Fibroblast of mammary gland (primary cell): ENCODE measurements around the gene HOXB9.

Experiments used
- DNase-seq: peaks from one replicate; pipeline ENCODE4 v3.0.0-alpha.2; 2010; ENCODE audit warnings: low read depth
- H3K4me3 ChIP-seq: 2 replicates; pipeline ENCODE4 v1.5.1; 2011; ENCODE audit warnings: low read depth, mild to moderate bottlenecking, low read length, moderate library complexity; ENCODE audit not compliant: control insufficient read depth
- TF ChIP-seq, protein P1 (sequence below): conservative IDR thresholded peaks from 2 replicates; pipeline ENCODE4 v1.5.1; 2011; ENCODE audit warnings: low read depth, low read length, inconsistent platforms; ENCODE audit not compliant: control insufficient read depth, insufficient read depth

HOXB9 gene

DNA sequence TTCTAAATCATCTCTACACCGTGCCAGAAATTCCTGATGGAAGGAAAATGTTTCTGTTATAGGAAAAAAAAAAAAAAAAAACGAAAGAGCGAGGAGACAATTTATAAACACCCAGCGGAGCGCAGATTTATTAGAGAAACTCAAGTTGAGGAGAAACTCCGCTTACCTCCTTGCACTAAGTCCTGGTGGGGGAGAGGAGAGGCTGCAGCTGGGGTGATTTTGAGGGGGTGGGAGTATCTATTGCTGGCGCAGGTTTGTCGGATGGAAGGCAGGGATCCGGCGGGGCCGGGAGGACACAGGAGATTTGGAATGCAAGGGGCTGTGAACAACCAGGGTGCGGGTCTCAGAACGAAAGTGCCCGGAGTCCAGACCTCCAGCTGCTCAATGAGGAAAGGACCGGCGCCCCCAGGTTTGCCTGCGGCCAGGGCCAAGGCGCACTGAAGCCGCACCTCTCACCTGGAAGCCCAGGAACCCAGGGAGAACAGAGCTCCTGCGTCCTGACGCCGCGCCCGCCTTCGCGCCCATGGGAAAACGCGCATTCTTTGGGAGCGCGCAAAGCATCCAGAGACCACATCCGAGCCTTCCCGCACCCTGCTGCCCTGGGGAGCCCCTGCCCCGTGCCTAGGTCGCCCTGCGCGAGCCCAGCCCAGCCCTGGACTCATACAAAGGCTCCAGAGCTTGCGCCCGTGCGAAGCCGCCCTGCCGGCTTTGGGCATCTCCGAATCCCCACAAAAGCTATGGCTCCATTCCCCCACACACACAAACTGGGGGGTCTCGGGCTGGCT is 8.5 kb downstream of the HOXB9 start:
- no peak for DNase-seq
- TF ChIP-seq, protein P1, sequence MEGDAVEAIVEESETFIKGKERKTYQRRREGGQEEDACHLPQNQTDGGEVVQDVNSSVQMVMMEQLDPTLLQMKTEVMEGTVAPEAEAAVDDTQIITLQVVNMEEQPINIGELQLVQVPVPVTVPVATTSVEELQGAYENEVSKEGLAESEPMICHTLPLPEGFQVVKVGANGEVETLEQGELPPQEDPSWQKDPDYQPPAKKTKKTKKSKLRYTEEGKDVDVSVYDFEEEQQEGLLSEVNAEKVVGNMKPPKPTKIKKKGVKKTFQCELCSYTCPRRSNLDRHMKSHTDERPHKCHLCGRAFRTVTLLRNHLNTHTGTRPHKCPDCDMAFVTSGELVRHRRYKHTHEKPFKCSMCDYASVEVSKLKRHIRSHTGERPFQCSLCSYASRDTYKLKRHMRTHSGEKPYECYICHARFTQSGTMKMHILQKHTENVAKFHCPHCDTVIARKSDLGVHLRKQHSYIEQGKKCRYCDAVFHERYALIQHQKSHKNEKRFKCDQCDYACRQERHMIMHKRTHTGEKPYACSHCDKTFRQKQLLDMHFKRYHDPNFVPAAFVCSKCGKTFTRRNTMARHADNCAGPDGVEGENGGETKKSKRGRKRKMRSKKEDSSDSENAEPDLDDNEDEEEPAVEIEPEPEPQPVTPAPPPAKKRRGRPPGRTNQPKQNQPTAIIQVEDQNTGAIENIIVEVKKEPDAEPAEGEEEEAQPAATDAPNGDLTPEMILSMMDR, result no peak
- H3K4me3 ChIP-seq, result no peak overlapping the region

DNA sequence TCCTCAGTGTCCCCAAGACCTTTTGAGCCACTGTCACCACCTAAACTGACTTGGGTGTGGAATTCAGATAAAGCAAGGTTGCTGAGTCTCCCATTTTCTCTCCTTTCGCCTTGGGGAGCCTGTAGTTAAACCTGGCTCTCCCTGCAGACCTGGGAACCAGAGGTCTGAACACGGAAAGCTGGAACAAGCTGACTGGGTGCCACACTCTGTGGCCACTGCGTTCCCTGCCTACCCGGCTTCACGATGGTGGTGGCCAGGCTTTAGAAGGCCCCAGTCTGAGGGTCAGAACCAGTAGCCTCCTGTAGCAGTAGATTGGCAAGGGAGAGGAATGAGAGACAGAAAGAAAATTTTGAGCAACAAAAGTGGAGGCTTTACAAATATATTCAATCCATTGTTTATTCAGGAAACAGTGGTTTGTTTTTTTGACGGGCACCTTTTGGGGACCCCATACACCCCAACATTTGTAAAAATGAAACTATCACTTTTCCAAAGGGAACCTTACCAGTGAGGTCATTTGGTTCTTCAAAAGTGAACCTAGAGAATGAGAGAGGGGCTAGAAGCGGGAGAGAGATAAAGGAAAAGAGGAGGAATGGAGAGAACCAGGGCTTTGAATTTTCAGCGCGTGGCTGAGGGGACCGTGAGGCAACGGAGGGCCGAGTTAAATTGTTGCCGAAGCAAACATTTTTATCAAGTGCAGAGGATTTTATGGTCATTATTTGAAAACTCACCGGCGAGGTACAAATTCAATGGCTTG is 9.3 kb downstream of the HOXB9 start:
- H3K4me3 ChIP-seq, result no peak overlapping the region
- DNase-seq, result no peak
- TF ChIP-seq, protein P1, result no peak

DNA sequence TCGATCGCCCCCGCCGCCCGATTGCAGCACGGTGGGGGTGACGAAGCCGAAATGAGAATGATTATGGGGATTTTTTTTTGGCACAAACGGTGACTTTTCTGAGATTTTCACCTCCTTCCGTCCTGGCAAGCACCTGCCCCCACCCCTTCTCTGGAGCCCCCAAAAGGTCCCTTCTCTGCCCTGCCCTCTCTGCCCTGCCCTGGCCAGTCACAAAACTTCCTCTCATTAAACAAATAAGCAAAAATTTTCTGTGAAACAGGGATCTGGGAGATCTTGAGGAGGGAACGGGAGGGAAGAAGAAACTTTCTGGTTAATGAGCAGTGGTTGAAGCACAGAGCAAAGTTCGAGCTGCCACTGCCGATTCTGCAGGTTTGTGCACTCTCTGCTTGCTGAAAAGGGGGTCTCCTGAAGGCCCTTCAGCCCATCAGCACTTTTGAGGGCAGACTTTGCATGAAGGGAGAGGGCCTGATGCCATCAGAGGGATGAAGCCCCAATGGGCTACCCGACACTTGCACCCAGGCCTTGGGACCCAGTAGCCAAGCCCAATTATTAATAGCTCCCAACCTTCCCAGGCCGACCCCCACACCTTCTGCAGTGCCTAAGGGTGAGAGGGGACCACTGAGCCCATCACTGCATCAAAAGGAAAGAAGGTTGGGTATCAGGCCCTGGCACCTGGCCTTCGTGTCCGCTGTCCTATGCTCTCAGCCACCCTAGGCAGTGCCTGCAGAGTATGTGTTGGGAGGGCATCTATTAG is 10.0 kb downstream of the HOXB9 start:
- no peak for DNase-seq
- H3K4me3 ChIP-seq, result no peak overlapping the region
- TF ChIP-seq, protein P1, result no peak

DNA sequence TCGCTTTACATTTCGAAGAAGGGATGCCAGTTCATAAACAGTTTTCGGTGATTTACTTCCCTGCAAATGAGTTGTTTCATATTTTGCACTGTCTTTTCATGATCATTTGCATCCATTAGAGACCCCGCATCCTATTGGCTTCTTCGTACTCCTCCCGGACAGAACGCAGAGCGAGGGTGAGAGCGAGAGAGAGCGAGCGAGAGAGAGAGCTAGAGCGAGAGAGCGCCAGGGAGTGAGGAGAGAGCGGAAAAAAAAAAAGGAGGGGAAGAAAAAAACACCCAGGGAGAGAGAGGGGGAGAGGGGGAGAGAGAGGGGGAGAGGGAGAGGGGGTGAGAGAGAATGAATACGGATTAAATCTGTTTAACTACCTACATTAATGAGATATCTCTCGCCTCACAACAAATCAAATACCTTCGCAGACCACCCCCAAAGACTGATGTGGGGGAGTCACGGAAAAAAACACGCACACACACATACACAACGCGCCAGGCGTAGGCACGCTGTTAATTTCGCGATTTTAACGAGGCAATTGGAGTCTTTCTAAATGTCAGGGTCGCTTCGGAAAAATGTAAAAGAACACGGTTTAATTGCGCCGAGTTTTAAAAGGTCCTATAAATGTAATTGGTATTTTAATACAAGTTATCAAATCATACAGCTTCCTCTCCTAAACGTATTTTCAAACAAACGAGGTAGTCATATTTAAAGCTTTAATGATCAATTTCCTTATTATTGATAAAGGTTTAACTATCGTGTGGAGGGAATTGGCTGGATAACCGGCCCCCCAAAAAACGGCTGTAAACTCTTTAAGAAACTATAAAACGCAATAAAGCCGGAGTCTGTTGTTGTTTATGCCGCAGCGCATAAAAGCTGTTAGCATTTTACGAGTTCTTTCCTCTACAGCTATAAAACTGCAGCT is 10.9 kb downstream of the HOXB9 start, which contains the start of gene HOXB8:
TSS of gene HOXB8 (minus strand) at position 246 of the 916 bp plus-strand sequence. CDS start 588 bp downstream, outside the sequence.
- TF ChIP-seq, protein P1, result no peak
- peak within 1 kb of the TSS; percentile 20 for H3K4me3 ChIP-seq
- no peak for DNase-seq

DNA sequence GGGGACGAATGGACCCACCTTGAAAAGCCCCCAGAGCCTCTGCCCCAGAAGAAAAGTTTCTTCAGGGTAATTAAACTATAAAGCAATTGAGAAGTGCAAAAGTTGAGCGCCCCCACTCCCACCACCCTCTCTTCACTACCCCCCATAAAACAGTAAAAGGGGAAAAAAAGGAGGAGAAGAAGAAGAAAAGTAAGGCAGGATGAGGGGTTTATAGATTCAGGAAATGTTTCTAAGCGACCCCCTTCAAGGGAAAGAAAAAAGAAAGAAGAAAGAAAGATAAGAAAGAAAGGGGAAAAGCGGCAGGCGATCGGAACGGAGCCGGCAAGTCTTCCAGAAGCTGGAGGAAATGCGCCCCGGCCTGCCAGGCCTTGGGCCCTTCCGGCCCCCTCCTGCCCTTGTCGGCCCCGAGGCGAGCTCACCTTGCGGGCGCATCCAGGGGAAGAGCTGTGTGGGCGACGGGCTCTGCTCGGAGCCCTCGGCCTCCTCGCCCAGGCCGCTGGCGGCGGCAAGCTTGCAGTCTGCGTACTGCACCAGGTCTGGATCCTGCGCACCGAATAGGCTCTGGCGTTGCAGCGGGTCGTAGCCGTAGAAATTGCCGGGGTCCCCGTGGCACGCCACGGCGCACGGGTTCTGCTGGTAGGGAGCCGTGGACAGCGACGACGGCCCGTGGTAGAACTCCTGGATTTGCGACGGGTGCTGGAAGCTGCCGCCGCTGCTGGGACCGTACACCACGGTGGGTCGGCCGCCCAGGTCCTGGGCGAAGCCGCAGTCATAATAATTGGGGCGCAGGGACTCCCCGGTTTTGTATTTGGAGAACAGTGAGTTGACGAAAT is 12.1 kb downstream of the HOXB9 start:
- TF ChIP-seq, protein P1, result no peak
- no peak for DNase-seq
- H3K4me3 ChIP-seq, result peak overlapping the region; percentile 20
